Suprapubic skin (tissue), 4 donors: ENCODE results near the gene TRMU. TPM values are rescaled to one million over a fixed set of nuclear protein-coding genes. Genes with fewer than 3 reads are reported as not detected.

Experiments used
- DNase-seq, 2 donors: peaks; one replicate each; pipeline ENCODE4 v3.0.0-alpha.2; 2019; ENCODE audit warnings: low spot score in 2 of 2
- H3K27ac ChIP-seq: fragments of 200-600 bp; sonication (generic); one replicate; pipeline ENCODE4 v1.5.1; 2019
- H3K27me3 ChIP-seq: fragments of 200-600 bp; sonication (generic); one replicate; pipeline ENCODE4 v1.5.1; 2019
- H3K36me3 ChIP-seq: fragments of 200-600 bp; sonication (generic); one replicate; pipeline ENCODE4 v1.5.1; 2019
- H3K4me1 ChIP-seq: fragments of 200-600 bp; sonication (generic); one replicate; pipeline ENCODE4 v1.5.1; 2019
- H3K4me3 ChIP-seq: fragments of 200-600 bp; sonication (generic); one replicate; pipeline ENCODE4 v1.5.1; 2019; ENCODE audit warnings: mild to moderate bottlenecking
- H3K9me3 ChIP-seq: fragments of 200-600 bp; sonication (generic); one replicate; pipeline ENCODE4 v1.5.1; 2019
- CTCF ChIP-seq, 2 donors: fragments of 200-600 bp in 1 of 2; fragments of 450-650 bp in 1 of 2; sonication (generic) in 1 of 2; IDR thresholded peaks; one replicate each; pipeline ENCODE4 v1.5.1; 2016 to 2019; ENCODE audit warnings: antibody characterized with exemption in 2 of 2, mild to moderate bottlenecking in 1 of 2, moderate library complexity in 1 of 2
- EP300 ChIP-seq: sonication (generic); formaldehyde crosslinking; IDR thresholded peaks from one replicate; pipeline ENCODE4 v1.6.1; 2017; ENCODE audit warnings: antibody characterized with exemption
- POLR2A ChIP-seq, 2 donors: fragments of 450-650 bp; IDR thresholded peaks; one replicate each; pipeline ENCODE4 v1.6.1; 2017; ENCODE audit warnings: antibody characterized with exemption in 2 of 2, mild to moderate bottlenecking in 2 of 2, moderate library complexity in 2 of 2
- POLR2AphosphoS5 ChIP-seq, 3 donors: sonication (generic); formaldehyde crosslinking; IDR thresholded peaks; one replicate each; pipeline ENCODE4 v1.6.1; 2017; ENCODE audit warnings: antibody characterized with exemption in 3 of 3
- WGBS: methylation state at CpG from one replicate; pipeline ENCODE4 v1.1.5; 2018; 5-methylcytosine and 5-hydroxymethylcytosine counted together
- total RNA-seq, 4 donors: library from RNA; depleted of rRNA; stranded (reverse); fragments of >200 nt; gene quantifications; one replicate each; pipeline ENCODE4 v1.1.0, GENCODE V29; 2016

Gene TRMU
- total RNA-seq, 4 donors from 2014 or later: 28.3 to 109 (median 40.9) TPM

GRCh38 chr22:46296257-46297150, 39.0 kb upstream of the TRMU start, which contains the start of gene GTSE1:
GTSE1 (plus strand) TSS chr22:46296870; CDS start chr22:46297401, 531 bp downstream.
- no peaks in the 10 kb centered on the region for H3K9me3 ChIP-seq
- H3K27me3 ChIP-seq: no peaks in the 10 kb centered on the region
- DNase-seq: peak; percentile 98 to 99
- peak within 1 kb of the TSS; percentile 64 for H3K4me3 ChIP-seq
- no peak for TF ChIP-seq CTCF (IDR thresholded peaks at IDR 0.05)
- no peak for TF ChIP-seq EP300
- TF ChIP-seq POLR2AphosphoS5 (IDR thresholded peaks at IDR 0.05): peak in 2 of 3 donors; percentile 22 to 24
- peak in 1 of 2 donors; percentile 27 for TF ChIP-seq POLR2A (IDR thresholded peaks at IDR 0.05)
- peaks cover 9% of the 10 kb centered on the region for H3K36me3 ChIP-seq
- H3K27ac ChIP-seq: peak within 1 kb of the TSS; percentile 87
- 0% methylated on average over 10 of the region's 76 CpGs for WGBS
- peaks cover 30% of the 10 kb centered on the region for H3K4me1 ChIP-seq

DNA sequence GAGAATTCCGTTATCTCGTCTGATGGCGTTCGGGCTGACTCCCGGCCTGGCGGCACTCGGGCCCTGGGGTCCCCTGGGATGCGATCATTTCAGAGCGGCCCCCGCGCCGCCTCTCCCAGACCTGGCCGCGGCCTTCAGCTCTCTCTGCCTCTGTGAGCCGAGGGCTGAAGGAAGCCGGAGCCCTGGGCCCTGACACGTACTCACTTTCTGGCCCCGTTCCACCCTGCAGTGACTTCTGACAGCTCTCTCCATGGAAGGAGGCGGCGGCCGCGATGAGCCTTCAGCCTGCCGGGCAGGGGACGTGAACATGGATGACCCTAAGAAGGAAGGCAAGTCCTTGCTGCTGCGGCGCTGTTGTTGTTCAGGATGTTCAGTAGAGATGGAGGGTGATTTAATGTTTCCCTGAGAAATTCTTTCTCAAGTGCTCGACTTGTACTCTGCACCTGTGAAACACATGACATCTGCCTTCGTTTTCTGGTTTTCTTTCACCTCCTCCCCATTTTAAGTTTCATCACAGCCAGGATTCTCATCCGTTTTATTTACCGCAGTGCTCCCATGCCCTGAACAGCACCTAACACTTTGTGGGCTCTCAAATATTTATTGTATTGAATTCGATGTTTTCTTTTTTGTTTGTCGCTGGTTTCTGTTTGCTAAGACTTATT, 38.2 kb upstream of the TRMU start:
- Histone ChIP-seq H3K9me3 (no peaks in the 10 kb centered on the region), H3K4me3 (peak overlapping the region; percentile 64), H3K27me3 (no peaks in the 10 kb centered on the region), H3K36me3 (peaks cover 1% of the 10 kb centered on the region), H3K27ac (no peak overlapping the region), H3K4me1 (peaks cover 27% of the 10 kb centered on the region)
- 9% methylated on average over 16 of the region's 32 CpGs for WGBS
- TF ChIP-seq POLR2AphosphoS5 (IDR thresholded peaks at IDR 0.05): no peak
- DNase-seq: no peak

GRCh38 chr22:46299101-46299500, 36.4 kb upstream of the TRMU start:
- peaks cover 24% of the 10 kb centered on the region for H3K4me1 ChIP-seq
- no peak for DNase-seq
- H3K36me3 ChIP-seq: no peaks in the 10 kb centered on the region
- 89% methylated on average over 13 of the region's 13 CpGs for WGBS
- no peaks in the 10 kb centered on the region for H3K27me3 ChIP-seq
- TF ChIP-seq POLR2A (IDR thresholded peaks at IDR 0.05): no peak
- no peak for TF ChIP-seq POLR2AphosphoS5 (IDR thresholded peaks at IDR 0.05)
- no peak for TF ChIP-seq CTCF (IDR thresholded peaks at IDR 0.05)
- TF ChIP-seq EP300: no peak
- no peak overlapping the region for H3K4me3 ChIP-seq
- H3K27ac ChIP-seq: no peak overlapping the region
- H3K9me3 ChIP-seq: no peaks in the 10 kb centered on the region

DNA sequence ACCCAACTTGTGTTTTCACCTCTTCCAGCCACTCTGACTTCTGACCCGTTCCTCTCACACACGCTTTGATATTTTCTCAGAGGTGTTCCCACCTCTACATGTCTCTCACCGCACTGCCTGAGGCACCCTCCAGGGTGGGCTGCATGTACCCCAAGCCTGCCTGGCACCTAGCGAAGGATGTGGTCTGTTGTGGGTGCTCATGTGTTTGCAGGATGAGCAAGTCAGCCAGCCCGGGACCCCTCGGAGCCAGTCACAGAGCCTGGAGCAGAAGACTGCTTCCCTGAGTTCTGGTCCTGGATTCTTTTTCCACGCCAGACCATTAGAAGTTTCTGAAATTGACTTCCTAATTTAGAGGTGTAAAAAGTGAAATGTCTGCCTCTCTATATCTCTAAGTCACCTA, 35.0 kb upstream of the TRMU start:
- 98% methylated on average over 7 of the region's 7 CpGs for WGBS
- Histone ChIP-seq H3K4me1 (peaks cover 22% of the 10 kb centered on the region), H3K4me3 (no peak overlapping the region), H3K27me3 (no peaks in the 10 kb centered on the region), H3K36me3 (no peaks in the 10 kb centered on the region), H3K27ac (no peak overlapping the region), H3K9me3 (no peaks in the 10 kb centered on the region)
- no peak for DNase-seq
- TF ChIP-seq EP300: no peak
- no peak for TF ChIP-seq POLR2A (IDR thresholded peaks at IDR 0.05)
- TF ChIP-seq POLR2AphosphoS5 (IDR thresholded peaks at IDR 0.05): no peak
- TF ChIP-seq CTCF (IDR thresholded peaks at IDR 0.05): no peak

DNA sequence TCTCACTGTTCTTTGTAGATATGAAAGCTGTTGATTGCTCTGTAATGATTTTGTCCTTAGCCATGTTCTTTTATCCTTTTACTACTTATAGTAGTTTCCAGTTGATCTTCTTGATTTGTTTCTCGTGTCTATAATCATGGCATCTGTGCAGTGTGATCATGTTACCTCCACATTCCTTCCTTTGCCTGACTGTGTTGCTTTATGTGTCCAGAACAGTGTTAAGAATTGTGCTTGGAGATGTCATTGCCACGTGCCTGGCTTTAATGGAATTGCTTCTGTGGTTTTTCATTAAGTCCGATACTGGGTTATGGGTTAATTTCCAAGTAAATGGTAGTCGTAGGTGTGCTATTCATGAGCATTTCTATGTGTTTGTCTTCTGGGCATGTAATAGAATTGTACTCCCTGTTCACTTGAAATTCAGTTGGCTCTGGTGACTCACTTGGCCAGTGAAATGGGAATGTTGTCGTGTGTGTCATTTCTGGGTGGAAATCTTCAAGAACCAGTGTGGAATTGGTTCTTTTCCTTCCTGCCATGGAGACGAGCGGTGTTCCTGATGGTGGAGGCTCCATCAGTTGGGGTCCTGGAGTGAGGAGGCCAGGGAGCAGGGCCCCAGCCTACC, 32.1 kb upstream of the TRMU start:
- Histone ChIP-seq H3K36me3 (no peaks in the 10 kb centered on the region), H3K27me3 (no peaks in the 10 kb centered on the region), H3K9me3 (no peaks in the 10 kb centered on the region), H3K27ac (no peak overlapping the region), H3K4me1 (no peaks in the 10 kb centered on the region), H3K4me3 (no peak overlapping the region)
- 86% methylated on average over 7 of the region's 7 CpGs for WGBS
- DNase-seq: no peak
- TF ChIP-seq EP300 (no peak), POLR2AphosphoS5 (IDR thresholded peaks at IDR 0.05) (no peak)
